ENCODE data around the gene EVX2. TPM values are rescaled to one million over a fixed set of nuclear protein-coding genes. Genes with fewer than 3 reads are reported as not detected.

EVX2 gene
- total and polyA plus RNA-seq, 2 donors = not detected

DNA sequence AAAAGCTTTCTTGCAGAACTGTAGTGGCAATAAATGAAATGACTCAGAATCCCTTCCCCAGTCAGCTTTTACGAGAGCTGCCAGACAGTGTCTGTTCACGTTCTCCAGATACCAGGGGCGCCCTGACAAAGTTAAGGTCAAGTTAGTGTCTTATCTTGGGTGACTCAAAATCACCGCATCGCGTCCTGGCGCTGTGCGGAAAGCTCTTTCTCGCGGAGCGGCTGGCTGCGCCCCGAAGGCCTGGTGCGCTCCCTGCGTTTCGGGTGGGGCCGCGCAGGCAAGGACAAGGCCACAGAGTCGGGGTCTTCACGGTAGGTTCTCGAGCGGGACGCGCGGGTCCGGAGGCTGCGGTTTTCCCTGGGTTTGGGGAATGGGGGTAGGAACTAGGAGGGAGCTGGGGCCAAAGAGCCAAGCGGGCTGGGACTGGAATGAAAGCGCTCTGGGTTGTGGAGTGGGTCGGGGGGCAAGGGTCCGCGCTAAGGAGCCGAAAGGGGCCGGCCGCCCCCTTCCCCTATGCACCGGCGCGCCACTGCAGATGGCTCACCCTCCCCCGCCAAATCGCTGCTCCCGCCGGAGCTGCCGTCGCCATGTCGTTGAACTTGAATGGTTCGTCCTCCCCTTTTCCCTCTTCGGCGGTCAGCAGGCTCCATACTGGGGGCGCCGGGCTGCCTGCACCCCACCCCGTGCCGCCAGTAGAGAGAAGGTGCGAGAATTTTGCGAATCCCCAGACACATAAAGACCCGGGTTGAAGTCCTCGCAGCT is 20.7 kb upstream of the EVX2 start:
- no peaks in the 10 kb centered on the region for H3K36me3 ChIP-seq (ENCODE audit: control insufficient read depth in 2 of 2, insufficient read depth in 2 of 2, low read length in 1 of 2)
- no peak overlapping the region for H3K27ac ChIP-seq (ENCODE audit: low read depth in 1 of 2, low read length in 1 of 2)
- no peak for DNase-seq (ENCODE audit: low read depth in 6 of 9, low spot score in 9 of 9)
- peaks cover 0 to 3% of the 10 kb centered on the region in 2 donors for H3K4me1 ChIP-seq (ENCODE audit: control insufficient read depth in 2 of 2, insufficient read depth in 2 of 2, low read length in 2 of 2)
- no peak overlapping the region for H3K4me3 ChIP-seq (ENCODE audit: low read length in 2 of 2)
- peaks cover 1 to 13% of the 10 kb centered on the region in 2 donors for H3K9me3 ChIP-seq (ENCODE audit: control insufficient read depth in 2 of 2, insufficient read depth in 1 of 2, low read length in 1 of 2)
- WGBS = 7% methylated on average over 56 of the region's 56 CpGs
- H3K27me3 ChIP-seq (ENCODE audit: control insufficient read depth in 2 of 2, insufficient read depth in 1 of 2, low read length in 1 of 2) = peaks cover 92 to 98% of the 10 kb centered on the region in 2 donors

DNA sequence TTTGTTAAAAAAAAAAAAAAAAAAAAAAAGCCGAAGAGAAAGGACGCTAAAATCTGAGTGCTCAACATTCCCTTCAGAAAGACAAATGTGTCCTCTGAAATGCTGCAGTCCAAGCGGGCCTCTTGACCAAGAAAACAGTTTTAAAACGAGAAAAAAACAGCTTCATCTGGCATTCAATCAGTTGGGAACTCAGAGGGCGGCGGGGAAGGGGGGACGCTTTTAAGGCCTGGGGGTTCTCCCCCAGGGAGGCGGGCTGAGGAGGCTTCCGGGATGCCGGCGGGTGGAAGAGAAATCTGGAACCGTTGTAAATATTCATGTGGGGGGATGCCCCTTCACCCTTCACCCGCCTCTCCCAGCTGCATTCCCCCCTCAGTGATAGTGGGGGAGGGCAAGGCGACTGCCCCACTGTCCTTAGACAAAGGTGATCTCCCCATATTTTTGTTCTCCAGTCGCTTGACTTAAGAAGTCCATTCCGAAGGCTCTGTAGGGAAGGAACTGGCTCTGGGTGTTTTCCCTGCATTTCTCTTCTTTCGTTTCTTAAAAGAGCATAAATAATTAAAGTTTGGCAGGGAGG is 20.1 kb upstream of the EVX2 start:
- no peak for DNase-seq (ENCODE audit: low read depth in 6 of 9, low spot score in 9 of 9)
- Histone ChIP-seq H3K9me3 (ENCODE audit: control insufficient read depth in 2 of 2, insufficient read depth in 1 of 2, low read length in 1 of 2) (peaks cover 1 to 13% of the 10 kb centered on the region in 2 donors), H3K27me3 (ENCODE audit: control insufficient read depth in 2 of 2, insufficient read depth in 1 of 2, low read length in 1 of 2) (peaks cover 92 to 98% of the 10 kb centered on the region in 2 donors), H3K27ac (ENCODE audit: low read depth in 1 of 2, low read length in 1 of 2) (no peak overlapping the region), H3K4me1 (ENCODE audit: control insufficient read depth in 2 of 2, insufficient read depth in 2 of 2, low read length in 2 of 2) (peaks cover 0 to 3% of the 10 kb centered on the region in 2 donors), H3K36me3 (ENCODE audit: control insufficient read depth in 2 of 2, insufficient read depth in 2 of 2, low read length in 1 of 2) (no peaks in the 10 kb centered on the region), H3K4me3 (ENCODE audit: low read length in 2 of 2) (no peak overlapping the region)
- WGBS = 9% methylated on average over 17 of the region's 17 CpGs

DNA sequence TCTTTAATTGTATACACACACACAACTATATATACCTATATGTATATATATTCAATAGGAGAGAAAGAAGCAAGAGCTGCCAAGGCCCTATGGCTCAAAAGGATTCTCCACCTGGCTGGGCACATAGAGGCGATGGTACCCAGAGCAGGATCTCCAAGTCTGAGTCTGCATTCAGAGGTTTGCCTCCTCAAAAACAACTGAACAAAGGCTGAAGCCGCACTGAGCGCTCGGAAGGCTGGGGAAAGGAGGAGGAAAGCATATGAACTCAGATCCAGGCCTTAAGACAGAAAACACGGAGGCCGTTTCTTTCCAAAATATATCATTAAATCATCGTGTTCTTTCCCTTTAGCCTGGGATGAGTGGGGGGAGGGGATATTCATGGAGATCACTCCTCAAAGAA is 19.4 kb upstream of the EVX2 start:
- Histone ChIP-seq H3K27me3 (ENCODE audit: control insufficient read depth in 2 of 2, insufficient read depth in 1 of 2, low read length in 1 of 2) (peaks cover 92 to 98% of the 10 kb centered on the region in 2 donors), H3K4me3 (ENCODE audit: low read length in 2 of 2) (no peak overlapping the region), H3K27ac (ENCODE audit: low read depth in 1 of 2, low read length in 1 of 2) (no peak overlapping the region), H3K9me3 (ENCODE audit: control insufficient read depth in 2 of 2, insufficient read depth in 1 of 2, low read length in 1 of 2) (peaks cover 1 to 13% of the 10 kb centered on the region in 2 donors), H3K4me1 (ENCODE audit: control insufficient read depth in 2 of 2, insufficient read depth in 2 of 2, low read length in 2 of 2) (peaks cover 0 to 3% of the 10 kb centered on the region in 2 donors), H3K36me3 (ENCODE audit: control insufficient read depth in 2 of 2, insufficient read depth in 2 of 2, low read length in 1 of 2) (no peaks in the 10 kb centered on the region)
- 24% methylated on average over 7 of the region's 7 CpGs for WGBS
- no peak for DNase-seq (ENCODE audit: low read depth in 6 of 9, low spot score in 9 of 9)

DNA sequence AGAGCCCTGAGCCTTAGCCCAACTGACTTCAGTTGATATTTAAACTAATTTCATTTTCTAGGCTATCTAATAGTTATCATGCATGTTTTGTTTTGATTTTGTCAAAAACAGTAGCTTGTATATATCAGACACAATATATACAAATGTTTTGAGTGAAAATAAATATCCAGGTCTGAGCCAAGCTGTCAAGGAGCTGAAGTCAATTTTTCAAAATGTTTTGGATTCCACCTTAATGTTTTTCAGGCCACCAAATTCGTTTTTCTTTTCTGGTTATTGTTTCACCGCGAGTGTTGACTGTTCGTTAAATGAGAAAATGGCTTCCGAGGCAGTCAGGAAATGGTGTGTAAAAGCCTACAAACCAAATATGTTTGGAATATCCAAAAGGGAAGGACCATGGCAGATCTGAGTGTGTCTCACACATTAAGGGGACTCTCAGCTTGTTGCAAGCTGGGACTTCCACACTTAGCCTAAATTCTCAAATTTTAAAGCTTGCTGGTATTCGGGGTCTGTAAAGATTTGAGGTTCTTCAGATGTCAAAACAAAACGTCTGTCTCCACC is 18.6 kb upstream of the EVX2 start:
- H3K27me3 ChIP-seq (ENCODE audit: control insufficient read depth in 2 of 2, insufficient read depth in 1 of 2, low read length in 1 of 2) = peaks cover 92 to 100% of the 10 kb centered on the region in 2 donors
- H3K4me3 ChIP-seq (ENCODE audit: low read length in 2 of 2) = no peak overlapping the region
- H3K4me1 ChIP-seq (ENCODE audit: control insufficient read depth in 2 of 2, insufficient read depth in 2 of 2, low read length in 2 of 2) = peaks cover 0 to 8% of the 10 kb centered on the region in 2 donors
- H3K36me3 ChIP-seq (ENCODE audit: control insufficient read depth in 2 of 2, insufficient read depth in 2 of 2, low read length in 1 of 2) = no peaks in the 10 kb centered on the region
- H3K27ac ChIP-seq (ENCODE audit: low read depth in 1 of 2, low read length in 1 of 2) = no peak overlapping the region
- peaks cover 1 to 16% of the 10 kb centered on the region in 2 donors for H3K9me3 ChIP-seq (ENCODE audit: control insufficient read depth in 2 of 2, insufficient read depth in 1 of 2, low read length in 1 of 2)
- DNase-seq (ENCODE audit: low read depth in 6 of 9, low spot score in 9 of 9) = no peak
- 13% methylated on average over 7 of the region's 7 CpGs for WGBS

DNA sequence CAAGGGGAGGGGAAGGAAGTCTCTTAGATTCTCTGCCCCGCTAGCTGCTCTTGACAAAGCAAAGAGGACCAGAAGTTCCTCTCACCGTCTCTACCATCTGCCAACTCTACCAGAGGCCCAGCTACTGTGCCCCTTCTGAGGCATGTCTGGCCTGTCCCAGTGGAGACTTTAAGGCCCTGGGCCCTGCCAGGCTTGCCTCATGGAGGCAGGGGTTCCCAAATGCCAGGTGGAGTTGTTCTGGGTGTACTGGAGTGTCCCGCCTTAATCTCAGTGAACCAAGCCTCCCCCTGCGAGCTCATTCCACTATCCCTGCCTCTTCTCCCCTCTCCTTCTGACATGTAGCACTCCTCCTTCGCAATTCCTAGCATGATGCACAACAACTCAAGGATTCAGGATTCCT is 18.1 kb upstream of the EVX2 start:
- 27% methylated on average over 5 of the region's 5 CpGs for WGBS
- no peak overlapping the region for H3K4me3 ChIP-seq (ENCODE audit: low read length in 2 of 2)
- DNase-seq (ENCODE audit: low read depth in 6 of 9, low spot score in 9 of 9) = no peak
- peaks cover 92 to 100% of the 10 kb centered on the region in 2 donors for H3K27me3 ChIP-seq (ENCODE audit: control insufficient read depth in 2 of 2, insufficient read depth in 1 of 2, low read length in 1 of 2)
- H3K4me1 ChIP-seq (ENCODE audit: control insufficient read depth in 2 of 2, insufficient read depth in 2 of 2, low read length in 2 of 2) = peaks cover under 1 to 11% of the 10 kb centered on the region in 2 donors
- H3K9me3 ChIP-seq (ENCODE audit: control insufficient read depth in 2 of 2, insufficient read depth in 1 of 2, low read length in 1 of 2) = peaks cover 1 to 19% of the 10 kb centered on the region in 2 donors
- H3K36me3 ChIP-seq (ENCODE audit: control insufficient read depth in 2 of 2, insufficient read depth in 2 of 2, low read length in 1 of 2) = no peaks in the 10 kb centered on the region
- no peak overlapping the region for H3K27ac ChIP-seq (ENCODE audit: low read depth in 1 of 2, low read length in 1 of 2)

DNA sequence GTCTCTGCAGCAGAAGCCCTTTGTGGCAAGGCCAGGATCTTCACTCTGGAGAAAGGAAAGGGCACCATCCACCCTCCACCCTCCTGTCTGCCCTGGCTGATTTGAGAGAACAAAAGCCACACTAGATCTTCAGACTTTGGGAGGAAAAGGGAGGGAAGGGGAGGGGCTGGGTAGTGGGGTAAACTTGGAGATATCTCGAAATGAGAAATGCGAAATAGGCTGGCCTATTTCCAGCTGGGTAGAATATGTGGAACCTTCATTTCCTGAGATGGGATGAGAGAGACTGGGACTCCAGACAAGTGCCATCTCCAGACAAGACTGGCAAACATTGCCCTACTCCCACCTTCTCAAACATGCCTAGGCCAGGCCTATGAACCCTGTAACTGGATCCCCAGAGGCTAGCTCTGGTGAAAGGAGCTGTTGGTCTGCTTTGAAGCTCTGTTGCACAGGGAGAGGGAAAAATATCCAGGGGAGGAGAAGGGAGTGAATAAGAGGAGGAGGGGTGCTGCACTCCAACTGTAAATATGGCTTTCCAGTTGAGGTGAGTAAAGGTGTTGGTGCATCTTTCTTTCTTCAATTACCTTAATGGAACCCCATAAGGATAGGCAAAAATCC is 17.6 kb upstream of the EVX2 start:
- Histone ChIP-seq H3K27ac (ENCODE audit: low read depth in 1 of 2, low read length in 1 of 2) (no peak overlapping the region), H3K27me3 (ENCODE audit: control insufficient read depth in 2 of 2, insufficient read depth in 1 of 2, low read length in 1 of 2) (peaks cover 91 to 100% of the 10 kb centered on the region in 2 donors), H3K4me1 (ENCODE audit: control insufficient read depth in 2 of 2, insufficient read depth in 2 of 2, low read length in 2 of 2) (peaks cover 2 to 16% of the 10 kb centered on the region in 2 donors), H3K9me3 (ENCODE audit: control insufficient read depth in 2 of 2, insufficient read depth in 1 of 2, low read length in 1 of 2) (peaks cover 1 to 19% of the 10 kb centered on the region in 2 donors), H3K36me3 (ENCODE audit: control insufficient read depth in 2 of 2, insufficient read depth in 2 of 2, low read length in 1 of 2) (no peaks in the 10 kb centered on the region), H3K4me3 (ENCODE audit: low read length in 2 of 2) (no peak overlapping the region)
- WGBS = 17% methylated on average over 2 of the region's 2 CpGs
- no peak for DNase-seq (ENCODE audit: low read depth in 6 of 9, low spot score in 9 of 9)

DNA sequence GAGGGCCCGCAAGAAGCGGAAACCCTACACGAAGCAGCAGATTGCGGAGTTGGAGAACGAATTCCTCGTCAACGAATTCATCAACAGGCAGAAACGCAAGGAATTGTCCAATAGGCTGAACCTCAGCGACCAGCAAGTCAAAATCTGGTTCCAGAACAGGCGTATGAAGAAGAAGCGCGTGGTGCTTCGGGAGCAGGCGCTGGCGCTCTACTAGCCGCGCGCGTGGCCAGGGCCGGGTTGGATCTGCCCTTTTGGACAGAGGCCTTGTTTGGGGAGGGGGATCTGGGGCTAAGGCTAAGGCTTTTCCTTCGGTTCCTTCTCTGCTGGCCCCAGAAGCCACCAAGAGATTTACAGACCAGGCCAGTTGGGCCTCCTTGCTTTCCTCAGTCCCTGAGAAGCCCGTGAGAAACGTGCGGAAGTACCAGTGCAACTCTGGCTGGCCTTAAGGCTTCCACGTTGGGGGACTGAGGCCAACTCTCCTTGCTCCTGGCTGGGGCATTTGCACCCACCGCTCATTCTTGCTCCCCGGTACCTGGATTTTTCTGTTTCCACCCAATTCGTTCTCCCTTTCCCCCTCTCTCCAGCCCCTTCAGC is 16.9 kb upstream of the EVX2 start:
- no peak for DNase-seq (ENCODE audit: low read depth in 6 of 9, low spot score in 9 of 9)

DNA sequence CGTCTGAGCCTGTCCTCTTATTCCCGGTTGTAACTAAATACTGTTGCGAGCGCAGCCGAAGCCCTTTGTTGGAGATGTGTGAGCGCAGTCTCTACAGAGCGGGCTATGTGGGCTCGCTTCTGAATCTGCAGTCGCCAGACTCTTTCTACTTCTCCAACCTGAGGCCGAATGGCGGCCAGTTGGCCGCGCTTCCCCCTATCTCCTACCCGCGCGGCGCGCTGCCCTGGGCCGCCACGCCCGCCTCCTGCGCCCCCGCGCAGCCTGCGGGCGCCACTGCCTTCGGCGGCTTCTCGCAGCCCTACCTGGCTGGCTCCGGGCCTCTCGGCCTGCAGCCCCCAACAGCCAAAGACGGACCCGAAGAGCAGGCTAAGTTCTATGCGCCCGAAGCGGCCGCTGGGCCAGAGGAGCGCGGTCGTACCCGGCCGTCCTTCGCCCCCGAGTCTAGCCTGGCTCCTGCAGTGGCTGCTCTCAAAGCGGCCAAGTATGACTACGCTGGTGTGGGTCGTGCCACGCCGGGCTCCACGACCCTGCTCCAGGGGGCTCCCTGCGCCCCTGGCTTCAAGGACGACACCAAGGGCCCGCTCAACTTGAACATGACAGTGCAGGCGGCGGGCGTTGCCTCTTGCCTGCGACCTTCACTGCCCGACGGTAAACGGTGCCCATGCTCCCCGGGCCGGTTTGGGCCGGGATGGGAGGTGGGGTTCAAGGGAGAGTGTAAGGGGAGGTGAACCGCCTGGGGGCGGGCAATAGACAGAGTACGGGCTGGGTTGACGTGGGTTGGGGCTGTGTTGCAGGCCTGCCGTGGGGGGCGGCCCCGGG is 16.2 kb upstream of the EVX2 start, which contains the start of gene HOXD12:
Gene HOXD12, plus strand, starts transcription at position 68 of the 819 bp plus-strand sequence. Its CDS starts 7 bp downstream, at position 75.
- Histone ChIP-seq H3K9me3 (ENCODE audit: control insufficient read depth in 2 of 2, insufficient read depth in 1 of 2, low read length in 1 of 2) (peaks cover 1 to 19% of the 10 kb centered on the region in 2 donors), H3K27me3 (ENCODE audit: control insufficient read depth in 2 of 2, insufficient read depth in 1 of 2, low read length in 1 of 2) (peaks cover 84 to 100% of the 10 kb centered on the region in 2 donors), H3K27ac (ENCODE audit: low read depth in 1 of 2, low read length in 1 of 2) (no peak within 1 kb of the TSS), H3K36me3 (ENCODE audit: control insufficient read depth in 2 of 2, insufficient read depth in 2 of 2, low read length in 1 of 2) (no peaks in the 10 kb centered on the region), H3K4me3 (ENCODE audit: low read length in 2 of 2) (no peak within 1 kb of the TSS), H3K4me1 (ENCODE audit: control insufficient read depth in 2 of 2, insufficient read depth in 2 of 2, low read length in 2 of 2) (peaks cover 2 to 16% of the 10 kb centered on the region in 2 donors)
- 8% methylated on average over 70 of the region's 70 CpGs for WGBS
- no peak for DNase-seq (ENCODE audit: low read depth in 6 of 9, low spot score in 9 of 9)

More for the DNA sequence above, 16.9 kb upstream of the EVX2 start:
- H3K27me3 ChIP-seq (ENCODE audit: control insufficient read depth in 2 of 2, insufficient read depth in 1 of 2, low read length in 1 of 2) = peaks cover 89 to 100% of the 10 kb centered on the region in 2 donors
- no peaks in the 10 kb centered on the region for H3K36me3 ChIP-seq (ENCODE audit: control insufficient read depth in 2 of 2, insufficient read depth in 2 of 2, low read length in 1 of 2)
- no peak overlapping the region for H3K27ac ChIP-seq (ENCODE audit: low read depth in 1 of 2, low read length in 1 of 2)
- H3K4me3 ChIP-seq (ENCODE audit: low read length in 2 of 2) = no peak overlapping the region
- H3K9me3 ChIP-seq (ENCODE audit: control insufficient read depth in 2 of 2, insufficient read depth in 1 of 2, low read length in 1 of 2) = peaks cover 1 to 19% of the 10 kb centered on the region in 2 donors
- peaks cover 2 to 16% of the 10 kb centered on the region in 2 donors for H3K4me1 ChIP-seq (ENCODE audit: control insufficient read depth in 2 of 2, insufficient read depth in 2 of 2, low read length in 2 of 2)
- WGBS = 11% methylated on average over 28 of the region's 28 CpGs
